MM.1S (cell line): ENCODE results near the gene ATXN2L.

ENCODE experiments used
- CTCF ChIP-seq: fragments of 300-600 bp; sonication (generic); IDR thresholded peaks from 2 replicates; pipeline ENCODE4 v1.5.1; 2016; ENCODE audit warnings: antibody characterized with exemption, low read length, mixed read lengths
- EZH2 ChIP-seq: fragments of 300-600 bp; sonication (generic); optimal IDR thresholded peaks from 2 replicates; pipeline ENCODE3; 2017; ENCODE audit warnings: low read depth, mild to moderate bottlenecking, antibody characterized with exemption, low read length, mixed read lengths
- EZH2phosphoT487 ChIP-seq: fragments of 300-600 bp; sonication (generic); IDR thresholded peaks from 2 replicates; pipeline ENCODE4 v1.6.1; 2018; ENCODE audit warnings: antibody characterized with exemption, low read length

GRCh38 chr16:28837672-28838557 is 15.1 kb downstream of the ATXN2L start:
- TF ChIP-seq CTCF (no peak), EZH2 (no peak), EZH2phosphoT487 (no peak)
